ENCODE results near the gene CENPM.
A peak's percentile ranks its signal among the peaks of the same experiment; 100 is the strongest.

Gene CENPM

DNA sequence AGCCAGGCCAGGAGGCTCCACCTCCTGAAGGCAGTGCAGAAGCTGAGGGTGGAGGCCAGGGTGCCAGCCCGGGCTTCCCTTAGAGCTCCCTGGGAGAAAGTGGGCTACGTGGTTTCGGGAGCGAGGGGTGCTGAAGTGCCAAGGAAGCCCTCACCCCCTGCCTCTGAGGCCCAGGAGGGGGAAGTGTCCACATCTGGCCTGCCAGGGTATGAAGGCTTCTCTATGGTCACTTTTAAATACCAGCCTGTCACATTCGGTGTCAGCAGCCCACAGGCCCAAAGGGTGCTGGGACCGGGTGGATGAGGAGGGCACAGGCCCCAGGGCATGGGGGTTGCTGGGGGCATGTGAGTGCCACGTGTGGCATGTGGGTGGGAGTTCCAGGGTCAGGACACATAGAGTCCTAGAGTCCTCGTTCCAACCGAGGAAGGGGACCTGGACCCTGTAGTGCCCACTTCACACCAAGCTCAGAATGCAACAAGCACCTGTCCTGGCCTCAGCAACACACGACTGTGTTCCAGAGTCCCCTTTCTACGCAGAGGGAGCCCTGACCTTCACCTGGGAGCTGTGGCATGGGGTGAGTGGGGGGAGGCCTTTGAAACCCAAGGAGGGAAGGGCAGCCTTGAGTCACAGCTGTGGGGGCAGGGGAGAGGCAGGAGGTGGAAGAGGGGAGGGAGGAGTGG lies 33.8 kb downstream of the CENPM start:
- no peak for DNase-seq

DNA sequence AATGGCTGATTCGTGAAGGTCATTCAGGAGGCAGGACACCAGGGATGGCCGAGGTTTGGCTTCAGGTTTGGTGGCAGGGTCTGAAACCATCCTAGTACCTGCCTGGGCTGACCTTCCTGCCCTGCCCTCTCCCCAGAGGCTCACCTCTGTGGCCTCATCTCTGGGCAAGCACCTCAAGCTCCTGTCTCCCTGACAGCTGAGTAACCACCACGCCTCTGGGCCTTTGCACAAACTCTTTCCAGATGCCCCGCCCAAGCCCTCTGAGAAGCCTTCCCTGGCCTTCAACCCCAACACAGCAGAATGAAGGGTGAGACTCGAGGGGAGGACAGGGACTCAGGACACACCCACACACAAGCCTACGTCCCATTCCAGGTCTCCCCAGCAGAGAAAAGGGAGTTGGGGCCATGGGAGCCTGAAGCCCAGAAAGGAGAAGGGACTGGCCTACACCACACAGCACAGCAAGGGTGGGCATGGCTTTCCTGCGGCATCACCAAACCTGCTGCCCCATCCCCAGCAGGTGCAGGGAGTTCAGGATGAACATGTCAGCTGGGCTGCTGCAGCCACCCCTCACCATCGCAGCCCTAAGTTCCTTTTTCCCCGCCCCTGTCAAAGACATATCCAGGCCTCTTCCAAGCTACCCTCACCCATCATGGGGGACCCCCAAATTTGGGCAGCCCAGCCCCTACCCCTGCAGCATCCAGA lies 34.5 kb downstream of the CENPM start:
- DNase-seq = no peak

- no peak for DNase-seq
Measured at GRCh38 chr22:41911001-41911611, 35.8 kb downstream of the CENPM start.

DNA sequence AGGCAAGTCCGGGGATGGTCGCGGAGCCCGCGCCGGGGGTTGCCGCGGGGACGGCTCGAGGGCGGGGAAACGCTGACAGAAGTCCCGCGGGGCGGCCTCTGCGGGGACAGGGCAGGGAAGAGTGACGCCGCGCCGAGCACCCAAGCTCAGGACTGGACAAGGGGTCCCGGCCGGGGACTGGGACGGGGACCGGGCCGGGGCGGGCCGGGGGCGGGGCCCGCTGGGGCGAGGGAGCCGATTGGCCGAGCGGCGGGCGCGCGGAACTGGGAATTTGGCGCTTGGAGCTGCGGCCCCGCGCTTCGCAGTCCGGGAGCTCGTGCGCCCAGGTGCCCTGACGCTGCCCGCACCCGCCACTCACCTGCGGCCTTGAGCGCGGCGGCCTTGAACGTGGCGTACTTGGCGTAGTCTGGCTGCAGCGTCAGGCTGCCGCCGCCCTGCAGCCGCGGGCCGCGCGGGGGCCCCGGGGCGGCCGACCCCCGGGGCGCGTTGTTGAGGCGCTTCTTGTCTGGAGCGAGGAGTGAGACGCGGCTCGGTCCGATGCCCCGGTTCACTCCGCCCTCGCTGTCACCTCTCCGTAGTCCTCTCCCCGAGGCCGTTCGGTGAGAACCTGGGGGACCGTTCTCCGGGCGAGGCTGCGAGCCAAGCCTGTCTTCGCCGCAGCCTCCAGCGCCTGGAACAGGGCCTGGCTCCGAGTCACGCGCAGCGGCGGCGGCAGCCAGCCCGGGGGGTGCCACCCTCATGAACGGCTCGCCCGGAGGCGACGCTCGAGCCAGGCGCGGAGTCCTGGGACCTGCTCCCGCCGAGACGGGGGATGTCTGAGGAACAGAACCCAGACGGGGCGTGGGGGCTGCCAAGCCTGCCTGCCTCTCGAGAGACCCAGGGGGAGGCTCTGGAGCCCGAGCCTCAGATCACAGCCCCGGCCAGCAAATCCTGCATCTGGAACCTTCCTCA lies 36.6 kb downstream of the CENPM start:
- DNase-seq = peak; percentile 28

DNA sequence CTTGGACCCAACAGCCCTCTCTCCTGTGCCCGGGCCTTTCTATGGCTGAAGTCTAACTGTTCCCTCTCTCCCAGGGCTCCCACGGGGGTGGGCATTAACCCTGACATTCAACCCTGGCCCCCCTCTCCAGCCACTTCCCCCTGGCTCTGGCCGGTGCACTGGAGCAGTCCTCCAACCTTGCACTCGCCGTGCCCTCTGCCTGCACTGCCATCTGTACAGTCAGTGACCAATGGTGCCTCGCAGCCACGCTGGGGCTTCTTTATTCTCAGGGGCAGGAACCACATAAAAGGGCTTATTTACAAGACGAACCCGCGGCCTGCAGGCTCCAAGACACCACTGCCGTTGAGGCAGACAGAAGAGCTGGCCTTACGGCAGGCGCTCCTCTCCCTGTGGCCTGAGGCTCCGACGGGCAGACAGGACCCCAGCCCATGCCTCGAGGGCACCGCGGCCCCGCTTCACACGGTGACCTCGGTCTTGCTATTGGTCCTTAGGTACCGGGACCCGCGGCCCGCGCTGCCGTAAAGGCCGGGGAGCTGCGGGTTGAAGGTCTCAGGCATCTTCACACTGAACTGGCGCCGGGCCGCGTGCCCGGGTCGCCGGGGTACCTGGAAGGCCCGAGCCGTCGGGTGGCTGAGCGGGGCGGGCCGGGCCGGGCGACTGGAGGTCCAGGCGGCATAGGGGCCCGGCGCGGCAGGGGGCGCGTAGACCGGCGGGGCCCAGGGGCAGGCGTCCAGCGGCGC lies 37.5 kb downstream of the CENPM start:
- DNase-seq = no peak

- DNase-seq = no peak
Measured at GRCh38 chr22:41908411-41909309, 38.3 kb downstream of the CENPM start.

- peak; percentile 50 for DNase-seq
Measured at GRCh38 chr22:41907436-41908401, 39.2 kb downstream of the CENPM start.

- DNase-seq = no peak
Measured at GRCh38 chr22:41906822-41907221, 40.1 kb downstream of the CENPM start.

DNA sequence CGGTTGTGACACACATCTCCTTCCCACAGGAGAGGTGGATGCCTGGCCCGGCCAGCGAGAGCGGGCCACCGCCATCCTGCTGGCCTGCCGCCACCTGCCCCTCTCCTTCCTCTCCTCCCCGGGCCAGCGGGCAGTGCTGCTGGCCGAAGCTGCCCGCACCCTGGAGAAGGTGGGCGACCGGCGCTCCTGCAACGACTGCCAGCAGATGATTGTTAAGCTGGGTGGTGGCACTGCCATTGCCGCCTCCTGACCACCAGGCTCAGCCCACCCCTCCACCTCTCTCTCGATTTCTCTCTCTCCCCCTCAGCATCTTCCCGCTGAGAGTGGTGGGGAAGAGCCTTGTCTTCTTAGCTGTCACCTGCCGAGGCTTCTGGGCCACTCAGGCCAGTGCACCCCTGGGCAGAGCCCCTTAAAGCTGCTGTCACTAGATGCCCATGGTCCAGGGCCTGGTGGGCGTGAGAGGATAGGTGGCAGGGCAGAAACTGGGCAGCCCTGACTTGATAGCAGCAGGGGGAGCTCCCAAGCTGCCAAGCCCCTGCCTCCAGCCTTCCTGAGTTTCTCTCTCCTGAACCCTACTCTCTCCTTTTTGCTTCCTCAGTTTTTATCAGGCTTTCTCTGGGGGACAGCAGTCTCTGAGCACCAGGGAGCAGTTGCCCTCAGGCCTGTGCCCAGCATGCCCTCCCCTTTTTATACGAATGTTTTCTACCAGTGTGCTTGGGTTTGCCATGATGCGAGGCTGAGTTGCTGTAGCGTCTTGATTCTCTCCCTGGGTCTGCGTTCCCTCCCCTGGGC lies 41.3 kb downstream of the CENPM start:
- DNase-seq = no peak

- DNase-seq = no peak
Measured at GRCh38 chr22:41904450-41905410, 42.2 kb downstream of the CENPM start.

DNA sequence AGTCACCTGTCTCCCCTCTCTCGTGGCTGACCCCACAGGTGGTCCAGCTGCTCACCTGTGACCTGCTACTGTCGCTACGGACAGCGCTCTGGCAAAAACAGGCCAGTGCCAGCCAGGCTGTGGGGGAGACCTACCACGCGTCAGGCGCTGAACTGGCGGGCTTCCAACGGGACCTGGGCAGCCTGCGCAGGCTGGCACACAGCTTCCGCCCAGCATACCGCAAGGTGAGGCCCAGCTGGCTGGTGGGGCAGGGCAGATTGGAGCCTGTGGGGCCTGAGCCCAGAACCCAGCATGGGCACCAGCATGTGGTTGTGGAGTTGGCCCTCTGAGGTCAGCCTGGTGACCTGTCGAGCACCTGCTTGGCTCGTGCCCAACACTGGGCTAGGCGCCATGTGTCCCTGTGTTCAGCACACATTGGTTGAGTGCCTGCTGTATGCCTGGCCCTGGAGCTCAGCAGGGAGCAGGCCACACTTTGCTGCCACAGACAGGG lies 44.0 kb downstream of the CENPM start:
- DNase-seq = no peak

GRCh38 chr22:41902016-41902415 lies 44.9 kb downstream of the CENPM start:
- DNase-seq = no peak

GRCh38 chr22:41900652-41901312 lies 46.2 kb downstream of the CENPM start:
- DNase-seq = no peak

GRCh38 chr22:41899992-41900651 lies 46.8 kb downstream of the CENPM start:
- no peak for DNase-seq

DNA sequence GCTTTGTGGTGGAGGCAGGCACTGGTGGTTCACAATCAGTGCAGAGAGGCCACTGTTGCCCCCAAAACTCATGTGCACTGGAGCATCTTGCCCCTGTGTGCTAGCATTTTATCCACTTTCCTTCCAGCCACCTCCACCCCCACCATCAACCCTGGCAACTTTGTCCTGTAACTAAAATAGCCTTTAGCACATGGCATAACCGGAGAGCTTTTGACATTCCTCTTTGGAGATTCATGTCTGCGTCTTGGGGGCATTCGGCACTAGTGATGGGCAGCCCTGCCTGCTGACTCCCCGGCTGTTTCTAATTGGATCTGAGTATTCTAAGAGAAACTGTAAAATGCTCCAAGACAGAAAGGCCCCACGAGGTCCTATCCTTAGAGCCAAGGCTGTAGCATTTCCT lies 47.8 kb downstream of the CENPM start:
- no peak for DNase-seq

DNA sequence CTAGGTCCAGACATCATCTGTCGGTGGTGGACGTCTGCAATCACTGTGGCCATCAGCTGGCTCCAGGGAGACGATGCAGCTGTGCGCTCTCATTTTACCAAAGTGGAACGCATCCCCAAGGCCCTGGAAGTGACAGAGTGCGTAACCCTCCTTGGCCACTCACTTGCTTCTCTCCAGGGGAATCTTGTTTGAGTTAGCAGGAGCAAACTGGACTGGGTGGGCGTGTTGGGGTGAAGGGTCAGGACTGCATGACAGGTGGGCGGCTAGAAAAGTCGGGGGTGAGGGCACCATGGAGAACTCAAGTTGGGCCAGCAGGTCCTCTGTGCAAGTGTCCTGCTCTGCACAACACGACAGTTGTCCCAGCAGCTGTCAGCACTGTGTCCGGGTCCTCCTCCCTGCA lies 48.3 kb downstream of the CENPM start:
- no peak for DNase-seq

All from fibroblast of skin of back (primary cell).